ENCODE data around the gene HADH. TPM values are rescaled to one million over a fixed set of nuclear protein-coding genes. Genes with fewer than 3 reads are reported as not detected.

HADH gene
- total RNA-seq, 1 donor from 2014 or later = 34.3 TPM

Other genes with a start within 250 kb of the HADH start
- gene SGMS2, start 165.0 kb upstream of the HADH start, total RNA-seq = 333 TPM
- 23.8 TPM for gene CYP2U1, start 58.3 kb upstream of the HADH start, total RNA-seq
- not detected for gene LEF1, start 179.0 kb downstream of the HADH start, total RNA-seq

Data from ascending aorta (tissue), 1 donor.